ENCODE data around the gene PRKCI. TPM values are rescaled to one million over a fixed set of nuclear protein-coding genes. Genes with fewer than 3 reads are reported as not detected.

Gene PRKCI
- total and polyA plus RNA-seq, 2 experiments from 2014 or later = 33.0 to 47.7 TPM

GRCh38 chr3:170277833-170278580, 55.8 kb downstream of the PRKCI start:
- Histone ChIP-seq H3K9me3 (ENCODE audit: low read depth) (no peaks in the 10 kb centered on the region), H4K20me1 (ENCODE audit: insufficient read depth) (no peaks in the 10 kb centered on the region), H3K4me2 (ENCODE audit: unreplicated experiment) (peak overlapping the region; percentile 28), H3F3A (ENCODE audit: insufficient read depth) (no peaks in the 10 kb centered on the region), H3K27ac (no peak overlapping the region), H3K36me3 (ENCODE audit: low read depth) (peaks cover 41% of the 10 kb centered on the region), H3K9ac (no peak overlapping the region), H3K27me3 (replicated peaks; ENCODE audit: insufficient read depth) (no peaks in the 10 kb centered on the region), H3K9me2 (ENCODE audit: insufficient read depth) (no peaks in the 10 kb centered on the region), H2AFZ (peak overlapping the region; percentile 39; the same call in 1 of the 2 replicates), H3K79me2 (ENCODE audit: insufficient read depth) (no peaks in the 10 kb centered on the region), H3K4me1 (ENCODE audit: insufficient read depth) (no peaks in the 10 kb centered on the region), H3K4me3 (no peak overlapping the region)
- no peak for TF ChIP-seq EZH2 (IDR thresholded peaks at IDR 0.05; ENCODE audit: insufficient read depth, poor library complexity, severe bottlenecking)
- TF ChIP-seq EZH2phosphoT487 (IDR thresholded peaks at IDR 0.05; ENCODE audit: insufficient read depth, low read depth) = no peak
- in situ Hi-C loops (cut with MboI) = no loop called here
- WGBS, 2 experiments (ENCODE audit: low coverage in 1 of 2, low lambda C conversion rate in 2 of 2, missing lambda C conversion rate in 2 of 2) = 79 to 81% methylated on average over 5 of the region's 5 CpGs
- no peak for DNase-seq

GRCh38 chr3:170278627-170279026, 56.4 kb downstream of the PRKCI start:
- in situ Hi-C loops (cut with MboI) = no loop called here
- Histone ChIP-seq H3K36me3 (ENCODE audit: low read depth) (peaks cover 35% of the 10 kb centered on the region), H4K20me1 (ENCODE audit: insufficient read depth) (no peaks in the 10 kb centered on the region), H3K27ac (no peak overlapping the region), H3K27me3 (replicated peaks; ENCODE audit: insufficient read depth) (no peaks in the 10 kb centered on the region), H2AFZ (no peak overlapping the region), H3K9me3 (ENCODE audit: low read depth) (no peaks in the 10 kb centered on the region), H3K79me2 (ENCODE audit: insufficient read depth) (no peaks in the 10 kb centered on the region), H3F3A (ENCODE audit: insufficient read depth) (no peaks in the 10 kb centered on the region), H3K9me2 (ENCODE audit: insufficient read depth) (no peaks in the 10 kb centered on the region), H3K4me1 (ENCODE audit: insufficient read depth) (no peaks in the 10 kb centered on the region), H3K9ac (no peak overlapping the region), H3K4me2 (ENCODE audit: unreplicated experiment) (no peak overlapping the region), H3K4me3 (no peak overlapping the region)
- TF ChIP-seq EZH2phosphoT487 (IDR thresholded peaks at IDR 0.05; ENCODE audit: insufficient read depth, low read depth) = no peak
- TF ChIP-seq EZH2 (IDR thresholded peaks at IDR 0.05; ENCODE audit: insufficient read depth, poor library complexity, severe bottlenecking) = no peak
- WGBS, 2 experiments (ENCODE audit: low coverage in 1 of 2, low lambda C conversion rate in 2 of 2, missing lambda C conversion rate in 2 of 2) = 92 to 100% methylated on average over 1 of the region's 1 CpG
- DNase-seq = no peak

- H4K20me1 ChIP-seq (ENCODE audit: insufficient read depth) = no peaks in the 10 kb centered on the region
- no peak overlapping the region for H2AFZ ChIP-seq
- H3K4me2 ChIP-seq (ENCODE audit: unreplicated experiment) = no peak overlapping the region
- no peaks in the 10 kb centered on the region for H3F3A ChIP-seq (ENCODE audit: insufficient read depth)
- H3K9me2 ChIP-seq (ENCODE audit: insufficient read depth) = no peaks in the 10 kb centered on the region
- H3K36me3 ChIP-seq (ENCODE audit: low read depth) = peaks cover 25% of the 10 kb centered on the region
- H3K9ac ChIP-seq = no peak overlapping the region
- no peaks in the 10 kb centered on the region for H3K79me2 ChIP-seq (ENCODE audit: insufficient read depth)
- 84 to 86% methylated on average over 2 of the region's 2 CpGs for WGBS, 2 experiments (ENCODE audit: low coverage in 1 of 2, low lambda C conversion rate in 2 of 2, missing lambda C conversion rate in 2 of 2)
- no peak for DNase-seq
- H3K27me3 ChIP-seq (replicated peaks; ENCODE audit: insufficient read depth) = no peaks in the 10 kb centered on the region
- no peak overlapping the region for H3K4me3 ChIP-seq
- in situ Hi-C loops (cut with MboI) = no loop called here
- H3K9me3 ChIP-seq (ENCODE audit: low read depth) = no peaks in the 10 kb centered on the region
- H3K4me1 ChIP-seq (ENCODE audit: insufficient read depth) = no peaks in the 10 kb centered on the region
- no peak for TF ChIP-seq EZH2 (IDR thresholded peaks at IDR 0.05; ENCODE audit: insufficient read depth, poor library complexity, severe bottlenecking)
- TF ChIP-seq EZH2phosphoT487 (IDR thresholded peaks at IDR 0.05; ENCODE audit: insufficient read depth, low read depth) = no peak
- H3K27ac ChIP-seq = no peak overlapping the region
Measured at GRCh38 chr3:170290194-170290593, 68.0 kb downstream of the PRKCI start.

GRCh38 chr3:170295586-170295985, 73.4 kb downstream of the PRKCI start:
- DNase-seq = no peak
- Histone ChIP-seq H3K4me2 (ENCODE audit: unreplicated experiment) (no peak overlapping the region), H3K9ac (no peak overlapping the region), H3K36me3 (ENCODE audit: low read depth) (peaks cover 37% of the 10 kb centered on the region), H3K4me1 (ENCODE audit: insufficient read depth) (no peaks in the 10 kb centered on the region), H2AFZ (no peak overlapping the region), H4K20me1 (ENCODE audit: insufficient read depth) (no peaks in the 10 kb centered on the region), H3K9me3 (ENCODE audit: low read depth) (no peaks in the 10 kb centered on the region), H3K27me3 (replicated peaks; ENCODE audit: insufficient read depth) (no peaks in the 10 kb centered on the region), H3K27ac (no peak overlapping the region), H3K4me3 (no peak overlapping the region), H3F3A (ENCODE audit: insufficient read depth) (peaks cover 8% of the 10 kb centered on the region; the same call in 1 of the 2 replicates), H3K9me2 (ENCODE audit: insufficient read depth) (no peaks in the 10 kb centered on the region), H3K79me2 (ENCODE audit: insufficient read depth) (no peaks in the 10 kb centered on the region)
- TF ChIP-seq EZH2 (IDR thresholded peaks at IDR 0.05; ENCODE audit: insufficient read depth, poor library complexity, severe bottlenecking) (no peak), EZH2phosphoT487 (IDR thresholded peaks at IDR 0.05; ENCODE audit: insufficient read depth, low read depth) (no peak)
- in situ Hi-C loops (cut with MboI) = no loop called here
- WGBS, 2 experiments (ENCODE audit: low coverage in 1 of 2, low lambda C conversion rate in 2 of 2, missing lambda C conversion rate in 2 of 2) = 93 to 97% methylated on average over 7 to 8 of the region's 8 CpGs
